HCT116 (cell line): ENCODE data around the gene RAB3GAP1.

Experiments
- CTCF ChIP-seq, 3 experiments: fragments of 200-600 bp in 1 of 3; sonication (generic) in 1 of 3; IDR thresholded peaks in 2 of 3; conservative IDR thresholded peaks in 1 of 3; 2 replicates each; pipeline ENCODE4 v1.5.1; 2012 to 2017; ENCODE audit warnings: low read depth in 2 of 3, low read length in 2 of 3, antibody characterized with exemption in 1 of 3, borderline replicate concordance in 1 of 3, control low read depth in 1 of 3, mild to moderate bottlenecking in 1 of 3, mixed read lengths in 1 of 3, mixed run types in 1 of 3, moderate library complexity in 1 of 3; ENCODE audit not compliant: insufficient read depth in 1 of 3
- EZH2 ChIP-seq: fragments of 200-600 bp; sonication (generic); IDR thresholded peaks from 2 replicates; pipeline ENCODE4 v1.6.1; 2017; ENCODE audit warnings: antibody characterized with exemption, mixed run types
- TCF7L2 ChIP-seq: IDR thresholded peaks from 2 replicates; pipeline ENCODE4 v1.7.0; 2011; ENCODE audit warnings: borderline replicate concordance, inconsistent platforms; ENCODE audit not compliant: insufficient read depth, insufficient read length; ENCODE audit errors: extremely low read depth
- ZNF274 ChIP-seq: fragments of 200-500 bp; sonication (Bioruptor generic); IDR thresholded peaks from 2 replicates; pipeline ENCODE4 v1.6.1; 2014; ENCODE audit warnings: mild to moderate bottlenecking, low read depth, low read length, inconsistent platforms
- TF ChIP-seq, protein P1 (sequence below): IDR thresholded peaks from 2 replicates; pipeline ENCODE4 v1.6.1; 2012
- TF ChIP-seq, protein P2 (sequence below): IDR thresholded peaks from 2 replicates; pipeline ENCODE4 v1.6.1; 2012; ENCODE audit warnings: low read depth

DNA sequence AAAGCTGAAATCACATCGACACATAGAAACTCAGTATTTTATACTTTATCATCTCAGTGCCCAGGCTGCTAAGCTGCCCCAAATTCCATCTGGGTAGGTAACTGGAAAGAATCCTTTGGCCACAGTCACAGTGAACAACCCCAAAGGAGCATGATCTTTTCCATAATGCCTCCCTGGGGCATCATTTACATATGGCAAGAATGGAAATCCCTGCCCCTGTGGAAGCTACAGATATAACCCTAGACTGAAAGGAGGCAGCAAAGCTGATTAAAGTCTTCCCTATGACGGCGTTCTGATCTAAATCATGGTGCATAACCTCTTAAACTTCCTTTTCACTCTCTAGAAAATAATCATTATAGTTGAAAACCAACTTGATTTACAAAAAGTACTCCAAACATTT lies 46.3 kb upstream of the RAB3GAP1 start:
- TF ChIP-seq ZNF274 = no peak
- no peak for TF ChIP-seq TCF7L2
- no peak for TF ChIP-seq CTCF (IDR thresholded peaks at IDR 0.05 in 2 of 3, conservative IDR thresholded peaks at IDR 0.05 in 1 of 3; ENCODE audit: borderline replicate concordance in 1 of 3, insufficient read depth in 1 of 3, low read depth in 2 of 3, low read length in 2 of 3)
- no peak for TF ChIP-seq EZH2
- TF ChIP-seq, protein P1, sequence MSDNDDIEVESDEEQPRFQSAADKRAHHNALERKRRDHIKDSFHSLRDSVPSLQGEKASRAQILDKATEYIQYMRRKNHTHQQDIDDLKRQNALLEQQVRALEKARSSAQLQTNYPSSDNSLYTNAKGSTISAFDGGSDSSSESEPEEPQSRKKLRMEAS = no peak
- TF ChIP-seq, protein P2, sequence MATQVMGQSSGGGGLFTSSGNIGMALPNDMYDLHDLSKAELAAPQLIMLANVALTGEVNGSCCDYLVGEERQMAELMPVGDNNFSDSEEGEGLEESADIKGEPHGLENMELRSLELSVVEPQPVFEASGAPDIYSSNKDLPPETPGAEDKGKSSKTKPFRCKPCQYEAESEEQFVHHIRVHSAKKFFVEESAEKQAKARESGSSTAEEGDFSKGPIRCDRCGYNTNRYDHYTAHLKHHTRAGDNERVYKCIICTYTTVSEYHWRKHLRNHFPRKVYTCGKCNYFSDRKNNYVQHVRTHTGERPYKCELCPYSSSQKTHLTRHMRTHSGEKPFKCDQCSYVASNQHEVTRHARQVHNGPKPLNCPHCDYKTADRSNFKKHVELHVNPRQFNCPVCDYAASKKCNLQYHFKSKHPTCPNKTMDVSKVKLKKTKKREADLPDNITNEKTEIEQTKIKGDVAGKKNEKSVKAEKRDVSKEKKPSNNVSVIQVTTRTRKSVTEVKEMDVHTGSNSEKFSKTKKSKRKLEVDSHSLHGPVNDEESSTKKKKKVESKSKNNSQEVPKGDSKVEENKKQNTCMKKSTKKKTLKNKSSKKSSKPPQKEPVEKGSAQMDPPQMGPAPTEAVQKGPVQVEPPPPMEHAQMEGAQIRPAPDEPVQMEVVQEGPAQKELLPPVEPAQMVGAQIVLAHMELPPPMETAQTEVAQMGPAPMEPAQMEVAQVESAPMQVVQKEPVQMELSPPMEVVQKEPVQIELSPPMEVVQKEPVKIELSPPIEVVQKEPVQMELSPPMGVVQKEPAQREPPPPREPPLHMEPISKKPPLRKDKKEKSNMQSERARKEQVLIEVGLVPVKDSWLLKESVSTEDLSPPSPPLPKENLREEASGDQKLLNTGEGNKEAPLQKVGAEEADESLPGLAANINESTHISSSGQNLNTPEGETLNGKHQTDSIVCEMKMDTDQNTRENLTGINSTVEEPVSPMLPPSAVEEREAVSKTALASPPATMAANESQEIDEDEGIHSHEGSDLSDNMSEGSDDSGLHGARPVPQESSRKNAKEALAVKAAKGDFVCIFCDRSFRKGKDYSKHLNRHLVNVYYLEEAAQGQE = no peak
